PFSK-1 (cell line): Measurements from ENCODE around the gene SNX32.

Experiments used
- FOXP2 ChIP-seq: optimal IDR thresholded peaks from 2 replicates; pipeline ENCODE3; 2011; ENCODE audit warnings: borderline replicate concordance, control low read depth, inconsistent platforms; ENCODE audit not compliant: insufficient read depth; ENCODE audit errors: extremely low read length, extremely low read depth
- POLR2AphosphoS5 ChIP-seq: IDR thresholded peaks from 2 replicates; pipeline ENCODE4 v1.6.1; 2012; ENCODE audit warnings: low read depth, mild to moderate bottlenecking, control low read depth, low read length, moderate library complexity
- REST ChIP-seq, 2 experiments: IDR thresholded peaks; 2 replicates each; pipeline versions ENCODE4 v1.6.1 to v1.8.0; 2011 to 2012; ENCODE audit warnings: low read depth in 2 of 2, low read length in 2 of 2, control low read depth in 1 of 2, inconsistent platforms in 1 of 2, mild to moderate bottlenecking in 1 of 2, moderate library complexity in 1 of 2; ENCODE audit not compliant: insufficient read depth in 1 of 2
- SIN3A ChIP-seq: IDR thresholded peaks from 2 replicates; pipeline ENCODE4 v1.6.1; 2012; ENCODE audit warnings: mild to moderate bottlenecking, low read length, moderate library complexity, borderline replicate concordance; ENCODE audit not compliant: insufficient read depth
- TAF1 ChIP-seq: IDR thresholded peaks from 2 replicates; pipeline ENCODE4 v1.6.1; 2012; ENCODE audit warnings: low read length, control low read depth, borderline replicate concordance; ENCODE audit not compliant: insufficient read depth

SNX32 gene

GRCh38 chr11:65882120-65883057, 48.6 kb downstream of the SNX32 start:
- TF ChIP-seq TAF1 (no peak), FOXP2 (no peak), REST (IDR thresholded peaks at IDR 0.05; ENCODE audit: insufficient read depth in 1 of 2, low read depth in 2 of 2, low read length in 2 of 2) (no peak)

GRCh38 chr11:65883058-65883761, 49.4 kb downstream of the SNX32 start:
- no peak for TF ChIP-seq TAF1
- TF ChIP-seq REST (IDR thresholded peaks at IDR 0.05; ENCODE audit: insufficient read depth in 1 of 2, low read depth in 2 of 2, low read length in 2 of 2), result no peak
- TF ChIP-seq SIN3A, result no peak
- no peak for TF ChIP-seq FOXP2
- no peak for TF ChIP-seq POLR2AphosphoS5

GRCh38 chr11:65883786-65884715, 50.3 kb downstream of the SNX32 start:
- TF ChIP-seq REST (IDR thresholded peaks at IDR 0.05; ENCODE audit: insufficient read depth in 1 of 2, low read depth in 2 of 2, low read length in 2 of 2) (no peak), FOXP2 (no peak), SIN3A (no peak), POLR2AphosphoS5 (no peak), TAF1 (no peak)

- TF ChIP-seq POLR2AphosphoS5 (no peak), FOXP2 (no peak), SIN3A (no peak), TAF1 (no peak), REST (IDR thresholded peaks at IDR 0.05; ENCODE audit: insufficient read depth in 1 of 2, low read depth in 2 of 2, low read length in 2 of 2) (no peak)
Measured at GRCh38 chr11:65884716-65885092, 50.9 kb downstream of the SNX32 start.
